BLaER1 (cell line): ENCODE data around the gene ZFHX2.
A peak's percentile ranks its signal among the peaks of the same experiment; 100 is the strongest.

Source experiments
- H3K27ac ChIP-seq: shearing (Covaris generic); formaldehyde crosslinking; 2 replicates; pipeline ENCODE4 v1.8.1; 2022
- H3K27me3 ChIP-seq: shearing (Covaris generic); formaldehyde crosslinking; 2 replicates; pipeline ENCODE4 v1.8.1; 2022
- H3K36me3 ChIP-seq: shearing (Covaris generic); formaldehyde crosslinking; 2 replicates; pipeline ENCODE4 v1.8.1; 2022
- H3K4me1 ChIP-seq: shearing (Covaris generic); formaldehyde crosslinking; 2 replicates; pipeline ENCODE4 v1.8.1; 2022
- H3K4me2 ChIP-seq: shearing (Covaris generic); formaldehyde crosslinking; 2 replicates; pipeline ENCODE4 v1.8.1; 2022
- H3K4me3 ChIP-seq: shearing (Covaris generic); formaldehyde crosslinking; 2 replicates; pipeline ENCODE4 v1.8.1; 2022
- H3K9ac ChIP-seq: shearing (Covaris generic); formaldehyde crosslinking; 2 replicates; pipeline ENCODE4 v1.8.1; 2022
- H3K9me3 ChIP-seq: shearing (Covaris generic); formaldehyde crosslinking; 2 replicates; pipeline ENCODE4 v1.8.1; 2022
- H4K20me1 ChIP-seq: shearing (Covaris generic); formaldehyde crosslinking; 2 replicates; pipeline ENCODE4 v1.8.1; 2022
- Cebpa-rat ChIP-seq: shearing (Covaris generic); IDR thresholded peaks from 2 replicates; pipeline ENCODE4 v1.8.1; 2022

Gene ZFHX2

GRCh38 chr14:23513005-23513817 lies 38.4 kb downstream of the ZFHX2 start:
- H3K9ac ChIP-seq = no peak overlapping the region
- no peaks in the 10 kb centered on the region for H3K9me3 ChIP-seq
- no peaks in the 10 kb centered on the region for H3K36me3 ChIP-seq
- peaks cover 8% of the 10 kb centered on the region for H3K4me1 ChIP-seq
- no peaks in the 10 kb centered on the region for H3K27me3 ChIP-seq
- no peak overlapping the region for H3K27ac ChIP-seq
- H4K20me1 ChIP-seq = no peaks in the 10 kb centered on the region
- no peak overlapping the region for H3K4me2 ChIP-seq
- TF ChIP-seq Cebpa-rat = no peak
- no peak overlapping the region for H3K4me3 ChIP-seq

GRCh38 chr14:23512156-23512555 lies 39.4 kb downstream of the ZFHX2 start:
- Histone ChIP-seq H3K27me3 (no peaks in the 10 kb centered on the region), H4K20me1 (no peaks in the 10 kb centered on the region), H3K27ac (no peak overlapping the region), H3K4me2 (peak overlapping the region; percentile 48), H3K9me3 (no peaks in the 10 kb centered on the region), H3K9ac (no peak overlapping the region), H3K4me1 (peaks cover 8% of the 10 kb centered on the region), H3K36me3 (no peaks in the 10 kb centered on the region), H3K4me3 (no peak overlapping the region)
- no peak for TF ChIP-seq Cebpa-rat

GRCh38 chr14:23494223-23494622 lies 57.3 kb downstream of the ZFHX2 start:
- Histone ChIP-seq H3K9me3 (no peaks in the 10 kb centered on the region), H3K4me2 (no peak overlapping the region), H4K20me1 (peaks cover 7% of the 10 kb centered on the region; the same call in 1 of the 2 replicates), H3K4me3 (no peak overlapping the region), H3K27me3 (no peaks in the 10 kb centered on the region), H3K36me3 (peaks cover 18% of the 10 kb centered on the region), H3K27ac (no peak overlapping the region), H3K4me1 (no peaks in the 10 kb centered on the region), H3K9ac (no peak overlapping the region)
- no peak for TF ChIP-seq Cebpa-rat

GRCh38 chr14:23492618-23493272 lies 58.8 kb downstream of the ZFHX2 start:
- H4K20me1 ChIP-seq = peaks cover 7% of the 10 kb centered on the region; the same call in 1 of the 2 replicates
- no peak overlapping the region for H3K4me2 ChIP-seq
- no peaks in the 10 kb centered on the region for H3K27me3 ChIP-seq
- no peaks in the 10 kb centered on the region for H3K9me3 ChIP-seq
- no peak for TF ChIP-seq Cebpa-rat
- H3K4me1 ChIP-seq = no peaks in the 10 kb centered on the region
- H3K36me3 ChIP-seq = peaks cover 32% of the 10 kb centered on the region
- no peak overlapping the region for H3K27ac ChIP-seq
- H3K4me3 ChIP-seq = no peak overlapping the region
- no peak overlapping the region for H3K9ac ChIP-seq

- peaks cover 42% of the 10 kb centered on the region for H3K4me1 ChIP-seq
- no peak overlapping the region for H3K4me3 ChIP-seq
- no peaks in the 10 kb centered on the region for H3K9me3 ChIP-seq
- peaks cover 18% of the 10 kb centered on the region for H4K20me1 ChIP-seq
- no peak overlapping the region for H3K9ac ChIP-seq
- no peak overlapping the region for H3K27ac ChIP-seq
- H3K36me3 ChIP-seq = peaks cover 44% of the 10 kb centered on the region
- TF ChIP-seq Cebpa-rat = no peak
- no peaks in the 10 kb centered on the region for H3K27me3 ChIP-seq
- no peak overlapping the region for H3K4me2 ChIP-seq
These were observed 64.3 kb downstream of the ZFHX2 start for GRCh38 chr14:23487216-23487615.

- TF ChIP-seq Cebpa-rat = no peak
- Histone ChIP-seq H3K9ac (no peak overlapping the region; the same call in 1 of the 2 replicates), H3K4me1 (peaks cover 54% of the 10 kb centered on the region), H3K27ac (no peak overlapping the region), H3K4me3 (no peak overlapping the region), H3K4me2 (peak overlapping the region; percentile 41), H4K20me1 (peaks cover 30% of the 10 kb centered on the region), H3K9me3 (no peaks in the 10 kb centered on the region), H3K27me3 (no peaks in the 10 kb centered on the region), H3K36me3 (peaks cover 44% of the 10 kb centered on the region)
These were observed 65.5 kb downstream of the ZFHX2 start for GRCh38 chr14:23486036-23486435.

- Histone ChIP-seq H3K36me3 (peaks cover 47% of the 10 kb centered on the region), H3K27me3 (no peaks in the 10 kb centered on the region), H3K9ac (no peak overlapping the region), H3K27ac (no peak overlapping the region), H3K9me3 (no peaks in the 10 kb centered on the region), H3K4me2 (peak overlapping the region; percentile 41; the same call in 1 of the 2 replicates), H3K4me1 (peaks cover 55% of the 10 kb centered on the region), H3K4me3 (no peak overlapping the region), H4K20me1 (peaks cover 37% of the 10 kb centered on the region)
- no peak for TF ChIP-seq Cebpa-rat
These were observed 66.2 kb downstream of the ZFHX2 start for GRCh38 chr14:23485326-23485725.

GRCh38 chr14:23483236-23483854 lies 68.2 kb downstream of the ZFHX2 start:
- peaks cover 60% of the 10 kb centered on the region for H3K4me1 ChIP-seq
- no peaks in the 10 kb centered on the region for H3K27me3 ChIP-seq
- peaks cover 54% of the 10 kb centered on the region for H4K20me1 ChIP-seq
- H3K4me2 ChIP-seq = peak overlapping the region; percentile 87
- H3K9ac ChIP-seq = peak overlapping the region; percentile 25; the same call in 1 of the 2 replicates
- TF ChIP-seq Cebpa-rat = no peak
- H3K9me3 ChIP-seq = no peaks in the 10 kb centered on the region
- peak overlapping the region; percentile 48; the same call in 1 of the 2 replicates for H3K27ac ChIP-seq
- peak overlapping the region; percentile 46 for H3K4me3 ChIP-seq
- peaks cover 52% of the 10 kb centered on the region for H3K36me3 ChIP-seq

GRCh38 chr14:23482823-23483148 lies 68.8 kb downstream of the ZFHX2 start:
- peak overlapping the region; percentile 48 for H3K27ac ChIP-seq
- no peaks in the 10 kb centered on the region for H3K27me3 ChIP-seq
- peak overlapping the region; percentile 87 for H3K4me2 ChIP-seq
- peak overlapping the region; percentile 46 for H3K4me3 ChIP-seq
- no peak for TF ChIP-seq Cebpa-rat
- peaks cover 60% of the 10 kb centered on the region for H3K4me1 ChIP-seq
- peak overlapping the region; percentile 25; the same call in 1 of the 2 replicates for H3K9ac ChIP-seq
- H3K36me3 ChIP-seq = peaks cover 50% of the 10 kb centered on the region
- no peaks in the 10 kb centered on the region for H3K9me3 ChIP-seq
- H4K20me1 ChIP-seq = peaks cover 58% of the 10 kb centered on the region
